Middle frontal gyrus (tissue), 1 donor: ENCODE results near the gene CHCHD10.

Source experiments
- DNase-seq: peaks from one replicate; pipeline ENCODE4 v3.0.0-alpha.2; 2015; ENCODE audit warnings: low spot score; ENCODE audit errors: extremely low spot score

CHCHD10 gene

DNA sequence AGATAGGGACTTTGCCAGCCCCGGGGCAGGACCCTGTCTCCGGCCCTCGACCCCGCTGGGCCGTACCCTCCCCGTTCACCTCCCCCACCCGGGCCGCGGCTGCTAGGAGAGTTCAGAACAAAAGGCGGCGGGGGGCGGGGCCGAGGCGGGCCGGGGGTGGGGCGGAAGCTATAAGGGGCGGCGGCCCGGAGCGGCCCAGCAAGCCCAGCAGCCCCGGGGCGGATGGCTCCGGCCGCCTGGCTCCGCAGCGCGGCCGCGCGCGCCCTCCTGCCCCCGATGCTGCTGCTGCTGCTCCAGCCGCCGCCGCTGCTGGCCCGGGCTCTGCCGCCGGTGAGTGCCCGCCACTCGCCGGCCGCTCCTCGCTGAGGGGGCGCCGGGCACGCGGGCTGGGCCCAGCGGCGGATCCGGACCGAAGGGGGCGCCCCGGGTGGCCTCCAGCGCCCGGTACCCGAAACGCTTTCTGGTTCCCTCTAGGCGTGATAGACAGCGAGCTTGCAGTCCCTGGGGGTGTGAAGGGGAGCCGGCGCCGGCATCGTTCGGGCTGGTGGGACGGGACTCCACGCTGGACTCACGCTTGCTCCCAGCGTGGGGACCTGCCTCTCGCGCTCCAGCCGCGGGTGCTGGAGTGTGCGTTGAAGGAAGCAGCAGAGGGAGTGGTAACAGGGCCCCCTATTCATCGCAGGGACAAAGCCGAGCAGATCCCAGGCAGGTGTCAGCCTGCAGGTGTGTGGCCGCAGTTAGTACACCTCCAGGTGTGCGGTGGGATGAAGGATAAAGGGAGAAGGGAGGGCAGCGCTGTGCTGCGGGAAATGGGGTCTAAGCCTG, 5.1 kb upstream of the CHCHD10 start, which contains the start of gene MMP11:
MMP11 (plus strand) TSS at position 201 of the 825 bp plus-strand sequence; CDS start at position 223, 22 bp downstream.
- DNase-seq = no peak

DNA sequence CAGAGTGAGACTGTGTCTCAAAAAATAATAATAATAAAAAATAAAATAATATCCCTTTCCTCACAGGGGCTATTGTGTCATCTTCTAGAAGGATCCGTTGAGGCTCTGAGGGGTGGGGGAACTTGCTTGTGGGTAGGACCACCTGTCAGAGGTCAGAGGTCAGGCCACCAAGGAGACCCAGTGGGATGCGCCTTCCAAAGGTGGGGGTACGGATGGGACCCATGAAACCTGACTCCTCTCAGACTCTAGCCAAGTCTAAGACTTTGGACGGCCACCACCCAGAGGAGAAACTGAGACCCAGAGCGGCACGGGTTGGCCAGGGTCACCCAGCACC, 4.5 kb upstream of the CHCHD10 start:
- no peak for DNase-seq

DNA sequence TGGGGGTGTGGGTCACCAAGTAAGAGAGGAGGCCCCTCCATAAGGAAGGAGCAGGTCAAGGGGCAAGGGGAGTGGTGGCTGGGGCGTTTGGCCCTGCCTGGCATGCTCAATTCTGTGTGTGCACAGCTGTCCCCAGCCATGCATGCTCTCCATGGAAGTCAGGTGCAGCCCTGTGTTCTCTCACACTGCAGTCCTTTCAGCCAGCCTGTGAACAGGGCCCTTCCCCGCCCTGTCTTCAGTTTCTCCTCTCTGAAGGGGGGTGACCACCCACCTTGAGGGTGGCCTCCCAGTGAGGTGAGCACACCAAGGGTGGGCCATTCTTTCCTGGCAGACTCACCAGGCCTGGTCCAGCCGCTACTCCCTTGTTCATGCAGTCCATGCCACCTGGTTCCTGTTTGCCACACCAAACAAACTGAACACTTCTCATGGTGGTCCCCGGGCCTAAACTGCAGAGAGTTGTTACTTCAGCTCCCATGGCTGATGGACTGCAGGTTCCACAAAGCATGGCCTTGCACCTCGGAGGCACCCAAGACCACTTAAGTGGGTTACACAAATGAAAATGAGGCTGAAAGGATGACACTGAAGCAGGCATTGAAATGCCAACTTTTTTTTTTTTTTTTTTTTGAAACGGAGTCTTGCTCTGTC, 1.7 kb upstream of the CHCHD10 start:
- no peak for DNase-seq

DNA sequence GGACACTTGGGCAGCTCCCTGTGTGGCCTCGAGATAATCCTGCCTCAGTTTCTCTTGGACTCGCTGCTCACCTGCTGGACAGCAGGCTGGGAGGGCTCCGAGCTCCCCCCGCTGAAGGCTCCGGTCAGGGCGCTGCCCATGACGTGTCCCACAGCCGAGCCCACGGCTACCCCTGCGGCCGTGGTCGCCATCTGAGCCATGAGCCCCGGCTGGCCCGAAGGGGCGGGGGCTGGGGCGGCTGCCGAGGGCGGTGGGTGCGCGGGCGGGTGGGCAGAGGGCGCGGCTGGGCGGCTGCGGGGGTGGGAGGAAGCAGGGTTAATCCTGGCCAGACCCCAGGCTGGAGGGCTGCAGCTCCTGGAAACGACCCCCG, 484 bp downstream of the CHCHD10 start:
- DNase-seq = no peak

DNA sequence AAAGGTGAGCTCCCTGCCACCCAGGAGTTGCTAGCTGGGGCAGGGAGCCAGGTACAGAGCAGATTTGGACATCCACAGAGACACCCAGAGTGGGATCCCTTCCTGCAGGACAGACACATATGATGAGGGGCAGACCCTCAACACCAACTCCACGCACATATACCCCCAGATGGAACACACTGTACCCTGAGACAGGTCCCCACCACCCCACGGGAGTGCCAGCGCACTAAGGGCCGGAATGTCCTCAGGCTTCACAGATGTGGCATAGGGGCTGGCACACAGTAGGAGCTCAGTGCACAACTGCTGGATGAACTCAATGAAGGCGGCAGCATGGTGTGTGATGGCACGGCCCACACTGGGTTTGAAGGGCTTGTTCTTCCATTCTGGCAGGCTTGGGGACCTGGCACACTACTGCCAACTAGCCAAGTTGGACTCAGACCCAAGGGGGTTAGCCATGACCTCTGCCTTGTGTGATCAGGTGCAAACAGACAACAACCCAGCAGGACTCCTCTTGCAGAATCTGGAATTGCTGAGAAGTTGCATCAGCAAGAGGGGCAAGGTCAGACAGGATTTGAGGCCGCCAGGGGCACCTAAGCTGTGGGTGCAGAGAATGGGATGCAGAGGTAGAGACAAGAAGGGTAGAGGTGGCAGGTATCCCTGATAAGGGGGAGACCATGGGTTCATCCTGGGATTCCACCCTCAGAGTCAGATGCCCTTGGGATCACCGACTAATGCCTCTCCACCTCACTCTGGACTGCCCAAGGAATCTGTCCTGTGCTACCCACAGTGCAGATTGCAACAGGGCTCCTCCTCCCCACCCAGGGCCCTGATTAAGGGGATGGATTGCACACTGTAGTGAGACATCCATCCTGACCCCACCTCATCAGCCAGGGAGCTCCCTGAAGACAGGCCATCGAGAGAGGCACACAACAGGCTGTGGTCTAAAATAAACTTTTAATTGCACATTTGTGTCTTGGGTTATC, 2.6 kb downstream of the CHCHD10 start:
- no peak for DNase-seq

DNA sequence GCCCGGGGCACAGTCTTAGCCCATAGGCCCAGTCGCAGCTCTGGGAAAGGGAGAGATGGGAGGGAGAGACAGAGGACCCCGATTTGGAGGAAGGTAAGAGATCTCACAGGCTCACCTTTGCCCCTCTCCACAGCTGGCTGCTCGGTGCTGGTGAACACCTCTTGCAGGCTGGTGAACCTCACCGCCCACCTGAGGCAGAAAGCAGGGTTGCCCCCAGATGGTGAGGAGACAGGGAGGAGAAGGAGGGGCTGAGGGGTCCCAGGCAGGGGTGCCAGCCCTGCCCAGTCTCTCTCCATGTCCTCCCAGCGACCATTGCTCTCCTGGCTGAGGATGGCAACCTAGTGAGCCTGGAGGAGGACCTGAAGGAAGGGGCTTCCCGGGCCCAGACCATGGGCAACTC, 3.8 kb downstream of the CHCHD10 start:
- no peak for DNase-seq

DNA sequence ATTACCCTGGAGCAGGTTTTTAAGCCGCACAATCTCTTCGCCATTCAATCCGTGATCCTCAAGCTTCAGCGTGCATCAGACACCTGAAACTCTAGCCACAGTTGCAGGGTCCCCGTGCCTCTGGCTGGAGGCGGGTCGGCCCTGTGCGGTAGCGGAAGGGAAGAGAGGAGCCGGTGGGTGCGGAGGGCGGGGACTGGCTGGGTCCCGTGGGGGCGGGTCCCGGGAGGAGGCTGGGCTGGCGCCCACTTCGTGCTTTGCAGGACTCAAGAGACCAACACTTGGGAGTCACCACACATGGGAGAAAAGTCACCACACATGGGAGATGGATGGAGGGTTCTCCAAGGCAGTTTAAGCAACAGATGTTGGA, 4.2 kb downstream of the CHCHD10 start:
- DNase-seq = no peak

DNA sequence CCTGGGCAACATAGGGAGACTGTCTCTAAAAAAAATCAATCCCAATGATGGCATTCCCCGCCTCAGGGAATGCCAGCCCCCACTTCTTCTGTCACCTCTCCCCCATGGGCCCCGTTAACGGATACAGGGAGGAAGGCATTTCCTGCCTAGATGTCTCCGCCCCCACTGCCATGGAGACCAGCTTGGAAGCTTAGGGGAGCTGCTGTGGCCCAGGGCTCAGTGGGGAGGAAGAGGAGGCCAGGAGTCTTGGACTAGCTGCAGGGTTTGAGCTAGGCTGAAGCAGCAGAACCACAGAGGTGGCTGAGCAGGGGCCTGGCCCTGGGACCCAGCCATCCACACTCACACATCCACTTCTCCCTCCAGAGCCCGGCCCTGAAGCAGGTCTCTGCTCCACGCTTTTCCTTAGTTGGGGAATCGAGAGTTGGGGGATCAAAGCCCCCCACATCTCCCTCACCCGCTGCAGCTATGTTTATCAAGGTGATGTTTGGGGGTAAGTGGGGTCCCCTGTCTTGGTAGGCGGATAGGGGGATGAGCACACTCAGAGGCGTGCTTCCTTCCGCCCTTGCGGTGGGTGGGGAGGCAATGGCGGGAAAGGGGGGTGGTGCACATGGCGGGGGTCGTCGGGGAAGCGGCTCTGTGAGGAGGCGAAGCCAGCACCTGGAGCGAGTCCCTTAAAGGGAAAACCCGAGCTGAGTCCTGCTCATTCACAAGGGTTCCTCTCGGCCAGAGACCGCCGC, 4.8 kb downstream of the CHCHD10 start, which contains the start of gene C22orf15:
C22orf15 (plus strand) TSS at position 149 of the 737 bp plus-strand sequence; CDS start at position 466, 317 bp downstream.
- no peak for DNase-seq

DNA sequence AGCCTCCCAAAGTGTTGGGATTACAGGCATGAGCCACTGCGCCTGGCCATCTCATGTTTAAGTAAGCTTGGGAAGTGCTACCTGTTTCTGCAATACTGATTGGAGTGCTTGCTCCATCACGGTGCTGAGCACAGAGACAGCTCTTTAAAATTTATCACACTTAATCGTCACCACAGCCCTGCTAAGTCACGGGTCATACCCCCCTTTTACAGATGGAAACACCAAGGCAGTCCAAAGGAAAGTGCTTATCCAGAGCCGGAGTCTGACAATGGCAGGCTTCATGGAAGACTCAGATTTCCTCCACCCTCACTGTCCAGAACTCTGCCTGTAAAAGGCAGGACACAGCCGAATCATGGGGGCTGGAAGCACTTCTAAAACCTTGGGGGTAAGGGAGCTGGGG, 7.7 kb downstream of the CHCHD10 start:
- no peak for DNase-seq

DNA sequence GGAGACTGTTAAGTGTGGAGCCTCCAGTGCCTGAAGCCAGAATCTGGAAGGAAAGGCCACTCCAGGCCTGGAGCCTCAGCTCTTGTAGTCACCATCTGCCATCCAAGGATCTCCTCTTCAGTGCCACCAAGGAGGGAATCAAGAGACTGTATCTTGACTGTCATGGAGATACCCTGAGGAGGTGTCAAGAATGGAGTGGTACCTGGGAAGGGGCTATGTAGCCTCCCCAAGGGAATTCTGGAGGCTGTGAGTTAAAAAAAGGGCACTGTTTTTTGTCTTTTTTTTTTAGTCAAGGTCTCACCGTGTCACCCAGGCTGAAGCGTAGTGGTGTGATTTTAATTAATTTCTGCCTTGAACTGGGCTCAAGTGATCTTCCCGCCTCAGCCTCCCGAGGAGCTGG, 8.2 kb downstream of the CHCHD10 start:
- no peak for DNase-seq

DNA sequence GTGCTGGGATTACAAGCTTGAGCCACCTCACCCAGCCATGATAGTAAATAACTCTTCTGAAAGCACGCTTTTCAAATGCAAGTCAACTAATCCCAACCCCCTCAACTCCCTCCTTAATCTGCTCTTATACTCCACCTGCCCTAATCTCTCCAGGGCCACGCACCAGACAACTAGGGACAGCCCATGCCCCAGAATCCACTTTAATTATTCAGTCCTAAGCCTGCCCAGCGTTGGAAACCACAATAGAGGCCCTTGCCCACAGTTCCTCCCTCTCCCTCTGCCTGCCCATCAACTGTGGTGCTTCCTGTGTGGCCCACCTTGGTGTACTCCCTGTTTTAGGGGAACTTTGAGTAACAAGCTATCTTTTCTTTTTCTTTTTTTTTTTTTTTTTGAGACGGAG, 10.9 kb downstream of the CHCHD10 start:
- no peak for DNase-seq

DNA sequence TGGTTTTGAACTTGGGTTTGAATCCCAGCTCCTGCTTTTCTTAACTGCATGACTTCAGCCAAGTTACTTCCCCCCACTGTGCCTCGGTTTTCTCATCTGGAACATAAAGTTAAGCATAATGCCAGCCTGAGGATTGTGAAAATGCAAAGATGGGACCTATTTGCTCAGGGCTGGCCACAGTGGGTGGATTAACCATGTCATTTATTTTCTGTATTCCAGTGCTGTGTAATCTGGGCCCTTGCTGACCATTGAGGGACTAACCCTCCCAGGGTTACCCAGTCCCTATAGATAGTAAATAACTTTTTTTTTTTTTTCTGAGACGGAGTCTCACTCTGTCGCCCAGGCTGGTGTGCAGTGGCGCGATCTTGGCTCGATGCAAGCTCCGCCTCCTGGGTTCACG, 12.1 kb downstream of the CHCHD10 start:
- no peak for DNase-seq

DNA sequence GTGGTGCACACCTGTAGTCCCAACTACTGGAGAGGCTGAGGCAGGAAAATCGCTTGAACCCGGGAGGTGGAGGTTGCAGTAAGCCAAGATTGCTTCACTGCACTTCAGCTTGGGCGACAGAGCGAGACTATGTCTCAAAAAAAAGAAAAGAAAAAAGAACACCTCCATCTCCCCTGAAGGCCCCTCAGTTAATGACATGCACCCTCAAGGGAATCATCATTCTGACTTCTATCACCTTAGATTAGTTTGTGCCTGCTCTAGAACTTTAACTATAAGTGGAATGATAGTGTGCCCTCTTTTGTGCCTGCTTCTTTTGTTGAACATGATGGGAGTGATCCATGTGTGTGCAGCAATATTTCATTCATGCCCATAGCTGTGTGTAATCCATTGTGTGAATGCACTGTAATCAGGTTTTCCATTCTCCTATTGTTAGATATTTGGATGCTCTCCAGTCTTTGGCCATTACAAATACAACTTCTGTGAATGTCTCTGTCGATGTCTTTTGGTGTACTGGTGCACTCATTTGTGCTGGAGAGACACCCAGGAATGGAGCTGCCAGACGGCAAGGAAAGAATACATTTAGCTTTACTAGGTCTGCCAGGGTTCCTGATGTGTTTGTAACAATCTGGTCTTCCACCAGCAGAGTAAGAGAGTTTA, 12.7 kb downstream of the CHCHD10 start:
- no peak for DNase-seq

DNA sequence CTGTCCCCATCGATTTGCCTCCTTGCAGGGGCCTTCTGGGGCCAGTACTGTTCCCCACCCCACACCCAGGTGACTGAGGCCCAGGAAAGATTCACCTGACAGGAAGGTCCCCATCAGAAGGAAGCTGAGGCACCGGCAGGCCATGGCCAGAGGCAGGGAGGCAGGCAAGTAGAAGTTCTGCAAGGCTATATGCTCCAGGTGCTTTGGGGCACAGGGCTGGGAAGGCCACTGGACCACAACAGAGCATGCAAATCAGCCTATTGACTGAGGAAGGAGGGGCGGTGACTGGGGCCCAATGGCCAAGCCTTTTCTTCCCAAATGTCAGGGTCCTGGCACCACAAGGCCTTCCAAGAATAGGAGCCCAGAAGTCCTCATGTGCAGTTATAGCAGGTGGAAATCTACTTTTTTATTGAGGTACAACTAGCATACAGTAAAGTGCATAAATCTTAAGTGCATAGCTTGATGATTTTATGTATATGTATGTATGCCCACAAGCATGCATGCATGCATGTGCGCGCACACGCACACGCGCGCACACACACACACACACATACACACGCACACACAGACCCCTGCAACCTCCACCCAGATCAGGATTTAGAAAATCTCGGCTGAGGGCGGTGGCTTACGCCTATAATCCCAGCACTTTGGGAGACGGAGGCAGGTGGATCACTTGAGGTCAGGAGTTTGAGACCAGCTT, 13.4 kb downstream of the CHCHD10 start, which contains the start of gene VPREB3:
VPREB3 (minus strand) TSS at position 206 of the 700 bp plus-strand sequence; CDS start at position 144, 62 bp downstream.
- no peak for DNase-seq

DNA sequence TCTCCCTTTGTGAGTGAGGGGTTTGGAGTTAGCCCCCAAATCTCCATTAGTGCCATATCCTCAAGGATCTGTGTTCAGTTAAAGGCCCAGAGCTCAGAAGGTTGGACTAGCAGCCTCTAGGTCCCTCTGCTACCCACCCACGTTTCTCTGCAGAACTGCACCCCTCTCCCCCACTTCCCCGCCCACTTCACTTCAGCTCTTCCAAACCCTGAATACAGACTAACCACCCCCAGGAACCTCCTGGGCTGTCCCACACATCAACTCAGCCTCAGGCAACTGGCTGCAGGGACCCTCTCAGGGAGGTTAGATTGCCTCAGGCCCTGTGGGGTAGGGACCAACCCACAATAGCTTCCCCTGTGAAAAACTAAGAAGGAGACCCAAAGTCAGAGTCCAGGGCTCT, 14.4 kb downstream of the CHCHD10 start:
- DNase-seq = no peak

DNA sequence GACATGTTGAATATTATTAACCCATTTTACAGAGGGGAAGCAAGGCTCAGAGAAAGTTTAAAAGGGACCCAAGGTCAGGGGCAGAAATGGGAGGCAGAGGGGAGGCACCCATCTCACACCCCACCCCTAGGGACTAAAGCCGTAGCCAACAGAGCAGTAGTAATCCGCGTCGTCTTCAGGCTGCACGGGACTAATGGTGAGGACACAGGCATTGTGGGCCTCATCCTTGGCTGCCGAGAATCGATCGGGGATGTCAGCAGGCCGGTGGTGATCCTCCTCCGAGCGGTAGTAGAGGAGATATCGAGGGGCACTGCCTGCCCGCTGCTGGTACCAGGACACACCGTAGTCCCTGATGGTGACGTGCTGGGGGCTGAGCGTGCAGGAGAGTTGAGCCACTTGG, 15.0 kb downstream of the CHCHD10 start:
- DNase-seq = no peak

DNA sequence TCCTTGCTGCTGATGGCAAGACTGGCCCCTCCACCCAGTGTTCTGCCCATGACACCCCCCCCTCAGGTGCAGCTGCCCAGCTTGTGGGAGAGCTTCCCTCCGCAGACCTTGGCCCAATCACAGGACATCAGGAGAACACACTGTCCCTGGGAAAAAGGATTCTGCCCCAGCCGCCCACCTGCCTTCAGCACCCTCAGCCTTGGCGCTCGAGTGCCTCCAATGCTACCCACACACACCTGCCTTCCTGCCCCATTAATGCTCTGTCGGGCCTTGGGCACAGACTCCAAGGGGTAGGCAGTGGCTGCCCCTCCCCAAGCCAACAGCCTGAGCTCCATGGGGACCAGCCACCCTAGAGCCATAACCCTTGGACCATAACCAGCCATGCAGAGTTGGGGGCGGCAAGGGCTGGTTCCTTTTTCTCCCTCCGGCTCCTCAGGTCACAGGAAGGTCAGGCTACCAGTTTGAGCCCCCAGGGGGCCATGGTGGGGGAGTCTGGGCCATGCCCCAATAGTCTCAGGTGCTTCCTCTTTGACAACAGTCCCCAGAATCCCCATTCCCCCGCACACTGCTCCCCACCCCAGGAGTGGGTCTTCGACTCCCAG, 15.6 kb downstream of the CHCHD10 start:
- DNase-seq = no peak

DNA sequence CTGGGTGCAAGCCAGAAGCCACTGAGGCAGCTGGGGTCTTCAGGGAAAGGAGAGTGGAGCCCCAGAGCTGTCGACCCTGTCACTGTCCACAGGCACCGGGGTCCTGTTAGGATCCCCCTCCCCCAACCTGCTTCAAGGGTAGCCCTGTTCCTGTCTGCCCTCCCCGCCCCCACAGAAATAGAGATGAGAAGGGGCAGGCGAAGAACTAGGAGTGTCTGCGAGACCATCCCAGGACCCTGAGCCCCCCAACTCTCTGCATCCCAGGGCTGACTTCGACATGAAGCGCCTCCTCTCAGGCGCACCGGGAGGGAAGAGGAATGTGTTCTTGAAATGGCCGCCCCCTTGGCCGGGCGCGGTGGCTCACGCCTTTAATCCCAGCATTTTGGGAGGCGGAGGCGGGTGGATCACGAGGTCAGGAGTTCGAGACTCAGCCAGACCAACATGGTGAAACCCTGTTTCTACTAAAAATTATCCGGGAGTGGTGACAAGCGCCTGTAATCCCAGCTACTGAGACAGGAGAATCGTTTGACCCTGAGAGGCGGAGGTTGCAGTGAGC, 16.3 kb downstream of the CHCHD10 start:
- DNase-seq = no peak
